Hematopoietic multipotent progenitor cell treated with erythropoietin and hydrocortisone succinate and interleukin-3 and kit ligand, for 15 days (in vitro differentiated cells): ENCODE results near the gene TATDN3.
"Not testable (repeated sequence)": the region's sequence is repeated elsewhere in the genome, so short reads cannot be mapped to it uniquely, and the experiment has no call there.

Experiments
- DNase-seq: peaks from one replicate; pipeline ENCODE4 v3.0.0-alpha.2; 2015; ENCODE audit warnings: low spot score

The TATDN3 gene

GRCh38 chr1:212833211-212834207, 41.8 kb downstream of the TATDN3 start:
- DNase-seq: not testable (repeated sequence)

GRCh38 chr1:212838145-212838544, 46.5 kb downstream of the TATDN3 start:
- DNase-seq: no peak

GRCh38 chr1:212844521-212844920, 52.8 kb downstream of the TATDN3 start:
- not testable (repeated sequence) for DNase-seq

DNA sequence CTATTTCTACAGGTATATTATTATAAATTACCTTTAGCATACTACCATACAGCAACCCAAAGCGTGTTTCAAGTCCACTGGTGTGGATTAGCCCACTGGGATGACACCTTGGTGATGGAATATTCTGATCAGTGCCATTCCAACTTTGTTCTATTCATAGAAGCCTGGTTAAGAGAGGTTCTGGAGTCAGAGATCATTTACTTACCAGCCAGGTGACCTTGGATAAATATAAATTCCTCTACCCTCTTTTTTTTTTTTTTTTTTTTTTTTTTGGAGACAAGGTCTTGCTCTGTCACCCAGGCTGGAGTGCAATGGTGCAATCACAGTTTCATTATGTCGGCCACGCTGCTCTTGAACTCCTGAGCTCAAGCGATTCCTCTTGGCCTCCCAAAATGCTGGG, 55.9 kb downstream of the TATDN3 start, which contains the start of gene SPATA45:
SPATA45 (minus strand) TSS at position 101 of the 400 bp plus-strand sequence. CDS start 11,500 bp downstream, outside the sequence.
- no peak for DNase-seq

GRCh38 chr1:212852105-212852688, 60.5 kb downstream of the TATDN3 start:
- no peak for DNase-seq

DNA sequence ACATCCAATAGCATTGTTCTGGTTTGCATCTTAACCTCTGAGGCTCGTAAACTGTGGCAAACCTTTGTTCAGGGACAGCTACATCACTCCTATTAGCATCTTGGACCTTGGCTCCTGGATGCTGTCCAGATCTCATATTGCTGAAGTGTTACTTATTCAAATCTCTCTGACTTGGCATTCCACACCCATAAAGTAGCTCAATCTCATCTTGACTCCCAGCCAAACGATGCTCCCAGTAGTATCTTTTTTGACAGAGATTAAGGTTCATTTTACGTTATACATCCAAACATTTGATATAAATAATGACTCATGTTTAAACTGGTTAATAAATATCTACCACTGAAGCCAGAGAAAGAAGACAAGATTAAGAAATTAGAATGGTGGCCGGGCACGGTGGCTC, 62.0 kb downstream of the TATDN3 start:
- DNase-seq: no peak

GRCh38 chr1:212856755-212857154, 65.1 kb downstream of the TATDN3 start:
- no peak for DNase-seq

- DNase-seq: peak; percentile 90
Observed at GRCh38 chr1:212857992-212858460, 66.3 kb downstream of the TATDN3 start, which contains the start of gene FLVCR1. Gene FLVCR1 (plus strand): TSS chr1:212858275. CDS start chr1:212858453, 178 bp downstream.

GRCh38 chr1:212858461-212859265, 67.0 kb downstream of the TATDN3 start:
- no peak for DNase-seq

- DNase-seq: peak; percentile 42
Observed at GRCh38 chr1:212860713-212861581, 69.3 kb downstream of the TATDN3 start.

DNA sequence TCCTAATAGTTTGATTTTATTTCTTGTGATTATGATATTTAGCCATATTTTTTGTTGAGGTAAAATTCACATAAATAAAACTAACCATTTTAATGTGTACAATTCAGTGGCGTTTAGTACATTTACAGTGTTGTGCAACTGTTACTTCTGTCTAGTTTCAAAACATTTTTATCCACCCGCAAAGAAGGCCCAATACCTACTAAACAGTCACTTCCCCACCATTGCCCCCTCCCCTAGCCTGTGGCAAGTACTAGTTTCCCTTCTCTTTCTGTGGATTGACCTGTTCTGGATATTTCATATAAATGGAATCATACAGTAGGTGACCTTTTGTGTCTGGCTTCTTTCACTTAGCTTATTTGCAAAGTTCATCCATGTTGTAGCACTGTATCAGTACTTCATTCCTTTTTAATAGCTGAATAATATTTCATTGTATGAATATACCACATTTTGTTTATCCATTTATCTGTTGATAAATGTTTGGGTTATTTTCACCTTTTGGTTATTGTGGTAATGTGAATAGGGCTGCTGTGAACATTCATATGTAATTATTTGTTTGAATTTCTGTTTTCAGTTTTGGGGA, 70.5 kb downstream of the TATDN3 start:
- DNase-seq: no peak

GRCh38 chr1:212863345-212863744, 71.7 kb downstream of the TATDN3 start:
- not testable (repeated sequence) for DNase-seq

GRCh38 chr1:212864201-212864600, 72.5 kb downstream of the TATDN3 start:
- no peak for DNase-seq
